OCI-LY7 (cell line): Measurements from ENCODE around the gene ACKR4.
"Not testable (repeated sequence)": the region's sequence is repeated elsewhere in the genome, so short reads cannot be mapped to it uniquely, and the experiment has no call there.

Experiments used
- EZH2phosphoT487 ChIP-seq: fragments of 200-600 bp; sonication (generic); IDR thresholded peaks from 2 replicates; pipeline ENCODE4 v1.6.1; 2018; ENCODE audit warnings: low read depth, borderline replicate concordance, mild to moderate bottlenecking, mixed run types, antibody characterized with exemption, low read length, moderate library complexity, mixed read lengths
- TF ChIP-seq, protein P1 (sequence below): fragments of 200-600 bp; sonication (generic); conservative IDR thresholded peaks from 2 replicates; pipeline ENCODE4 v1.5.1; 2014; ENCODE audit warnings: mild to moderate bottlenecking, antibody characterized with exemption, low read length, moderate library complexity, mixed read lengths

DNA sequence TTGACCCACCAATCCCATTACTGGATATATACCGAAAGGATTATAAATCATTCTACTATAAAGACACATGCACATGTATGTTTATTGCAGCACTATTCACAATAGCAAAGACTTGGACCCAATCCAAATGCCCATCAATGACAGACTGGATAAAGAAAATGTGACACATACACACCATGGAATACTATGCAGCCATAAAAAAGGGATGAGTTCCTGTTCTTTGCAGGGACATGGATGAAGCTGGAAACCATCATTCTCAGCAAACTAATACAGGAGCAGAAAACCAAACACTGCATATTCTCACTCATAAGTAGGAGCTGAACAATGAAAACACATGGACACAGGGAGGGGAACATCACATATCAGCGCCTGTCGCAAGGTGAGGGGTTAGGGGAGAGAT is 18.2 kb downstream of the ACKR4 start:
- TF ChIP-seq, protein P1, sequence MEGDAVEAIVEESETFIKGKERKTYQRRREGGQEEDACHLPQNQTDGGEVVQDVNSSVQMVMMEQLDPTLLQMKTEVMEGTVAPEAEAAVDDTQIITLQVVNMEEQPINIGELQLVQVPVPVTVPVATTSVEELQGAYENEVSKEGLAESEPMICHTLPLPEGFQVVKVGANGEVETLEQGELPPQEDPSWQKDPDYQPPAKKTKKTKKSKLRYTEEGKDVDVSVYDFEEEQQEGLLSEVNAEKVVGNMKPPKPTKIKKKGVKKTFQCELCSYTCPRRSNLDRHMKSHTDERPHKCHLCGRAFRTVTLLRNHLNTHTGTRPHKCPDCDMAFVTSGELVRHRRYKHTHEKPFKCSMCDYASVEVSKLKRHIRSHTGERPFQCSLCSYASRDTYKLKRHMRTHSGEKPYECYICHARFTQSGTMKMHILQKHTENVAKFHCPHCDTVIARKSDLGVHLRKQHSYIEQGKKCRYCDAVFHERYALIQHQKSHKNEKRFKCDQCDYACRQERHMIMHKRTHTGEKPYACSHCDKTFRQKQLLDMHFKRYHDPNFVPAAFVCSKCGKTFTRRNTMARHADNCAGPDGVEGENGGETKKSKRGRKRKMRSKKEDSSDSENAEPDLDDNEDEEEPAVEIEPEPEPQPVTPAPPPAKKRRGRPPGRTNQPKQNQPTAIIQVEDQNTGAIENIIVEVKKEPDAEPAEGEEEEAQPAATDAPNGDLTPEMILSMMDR: not testable (repeated sequence)
- TF ChIP-seq EZH2phosphoT487: not testable (repeated sequence)
